Mesendoderm (in vitro differentiated cells): Measurements from ENCODE around the gene GNB1L.
A peak's percentile ranks its signal among the peaks of the same experiment; 100 is the strongest.

Experiments
- DNase-seq: peaks from one replicate; pipeline ENCODE4 v3.0.0; 2013
- H2AK5ac ChIP-seq: 2 replicates; pipeline ENCODE4 v1.6.1; 2013; ENCODE audit warnings: low read length, inconsistent platforms
- H2BK120ac ChIP-seq: 2 replicates; pipeline ENCODE4 v1.6.1; 2013; ENCODE audit warnings: low read depth, mild to moderate bottlenecking, low read length, moderate library complexity, mixed read lengths
- H2BK15ac ChIP-seq: replicated peaks from 2 replicates; pipeline ENCODE4 v1.6.1; 2013; ENCODE audit warnings: low read depth, mild to moderate bottlenecking, moderate library complexity
- H2BK5ac ChIP-seq: 2 replicates; pipeline ENCODE4 v1.6.1; 2013; ENCODE audit warnings: low read length, inconsistent platforms
- H3K18ac ChIP-seq: 2 replicates; pipeline ENCODE4 v1.6.1; 2013; ENCODE audit warnings: mild to moderate bottlenecking, low read length, mixed read lengths
- H3K23ac ChIP-seq: one replicate; pipeline ENCODE4 v1.6.1; 2013; ENCODE audit warnings: low read length
- H3K27ac ChIP-seq: 2 replicates; pipeline ENCODE4 v1.5.1; 2013; ENCODE audit warnings: low read depth, mild to moderate bottlenecking, inconsistent platforms, low read length, moderate library complexity
- H3K27me3 ChIP-seq: 2 replicates; pipeline ENCODE4 v1.6.1; 2013; ENCODE audit warnings: low read length, control low read depth, mild to moderate bottlenecking, inconsistent platforms; ENCODE audit not compliant: insufficient read depth, poor library complexity
- H3K36me3 ChIP-seq: 2 replicates; pipeline ENCODE4 v1.6.1; 2013; ENCODE audit warnings: low read length, inconsistent platforms; ENCODE audit not compliant: control insufficient read depth, insufficient read depth
- H3K4ac ChIP-seq: one replicate; pipeline ENCODE4 v1.6.1; 2013; ENCODE audit warnings: low read depth, mild to moderate bottlenecking, low read length, moderate library complexity
- H3K4me1 ChIP-seq: 2 replicates; pipeline ENCODE4 v1.6.1; 2013; ENCODE audit warnings: low read depth, low read length, inconsistent platforms; ENCODE audit not compliant: control insufficient read depth
- H3K4me2 ChIP-seq: 2 replicates; pipeline ENCODE4 v1.6.1; 2013; ENCODE audit warnings: low read length
- H3K4me3 ChIP-seq: 2 replicates; pipeline ENCODE4 v1.5.1; 2013; ENCODE audit warnings: mild to moderate bottlenecking, low read length
- H3K56ac ChIP-seq: one replicate; pipeline ENCODE4 v1.6.1; 2013; ENCODE audit warnings: low read length
- H3K79me1 ChIP-seq: 2 replicates; pipeline ENCODE4 v1.6.1; 2013; ENCODE audit warnings: low read length, inconsistent platforms
- H3K79me2 ChIP-seq: 2 replicates; pipeline ENCODE4 v1.6.1; 2013; ENCODE audit warnings: mild to moderate bottlenecking, low read length; ENCODE audit not compliant: control insufficient read depth, insufficient read depth
- H3K9ac ChIP-seq: 2 replicates; pipeline ENCODE4 v1.6.1; 2013; ENCODE audit warnings: low read length, inconsistent platforms
- H4K5ac ChIP-seq: one replicate; pipeline ENCODE4 v1.6.1; 2013; ENCODE audit warnings: low read length
- H4K8ac ChIP-seq: one replicate; pipeline ENCODE4 v1.6.1; 2013; ENCODE audit warnings: low read depth, mild to moderate bottlenecking, control low read depth, low read length, moderate library complexity
- WGBS: extraction: QIAGEN DNeasy Blood & Tissue Kit; methylation state at CpG from one replicate; pipeline ENCODE4 v1.1.7; 2013; ENCODE audit warnings: low lambda C conversion rate, missing lambda C conversion rate; ENCODE audit not compliant: insufficient coverage; ENCODE audit errors: extremely low coverage; 5-methylcytosine and 5-hydroxymethylcytosine counted together

Gene GNB1L

GRCh38 chr22:19734837-19735382, 119.8 kb downstream of the GNB1L start:
- Histone ChIP-seq H3K4ac (no peak overlapping the region), H3K4me3 (no peak overlapping the region), H3K79me2 (no peaks in the 10 kb centered on the region), H3K56ac (no peak overlapping the region), H2BK120ac (no peak overlapping the region), H2BK5ac (no peak overlapping the region), H4K5ac (no peak overlapping the region), H3K23ac (no peak overlapping the region), H3K9ac (no peak overlapping the region), H3K4me1 (no peaks in the 10 kb centered on the region), H3K27me3 (no peaks in the 10 kb centered on the region), H3K27ac (no peak overlapping the region), H2BK15ac (no peak overlapping the region), H2AK5ac (no peak overlapping the region), H4K8ac (no peak overlapping the region), H3K4me2 (no peak overlapping the region), H3K79me1 (no peaks in the 10 kb centered on the region), H3K18ac (no peak overlapping the region), H3K36me3 (no peaks in the 10 kb centered on the region)
- WGBS, result no CpG with 5 or more reads among the region's 5 CpGs
- no peak for DNase-seq

GRCh38 chr22:19734163-19734562, 120.5 kb downstream of the GNB1L start:
- Histone ChIP-seq H2BK15ac (no peak overlapping the region), H3K4me2 (no peak overlapping the region), H3K79me1 (no peaks in the 10 kb centered on the region), H3K79me2 (no peaks in the 10 kb centered on the region), H3K56ac (no peak overlapping the region), H3K27me3 (no peaks in the 10 kb centered on the region), H3K27ac (no peak overlapping the region), H2BK5ac (no peak overlapping the region), H4K8ac (no peak overlapping the region), H2AK5ac (no peak overlapping the region), H3K4ac (no peak overlapping the region), H3K18ac (no peak overlapping the region), H3K36me3 (no peaks in the 10 kb centered on the region), H3K9ac (no peak overlapping the region), H3K23ac (no peak overlapping the region), H2BK120ac (no peak overlapping the region), H3K4me1 (no peaks in the 10 kb centered on the region), H4K5ac (no peak overlapping the region), H3K4me3 (no peak overlapping the region)
- WGBS, result no CpG with 5 or more reads among the region's 7 CpGs
- DNase-seq, result no peak

- no peak overlapping the region for H3K18ac ChIP-seq
- no peak overlapping the region for H4K5ac ChIP-seq
- H3K4me2 ChIP-seq, result no peak overlapping the region
- no peak overlapping the region for H3K9ac ChIP-seq
- WGBS, result no CpG with 5 or more reads among the region's 5 CpGs
- H2AK5ac ChIP-seq, result no peak overlapping the region
- H3K27me3 ChIP-seq, result no peaks in the 10 kb centered on the region
- no peak overlapping the region for H4K8ac ChIP-seq
- no peak overlapping the region for H2BK15ac ChIP-seq
- H2BK120ac ChIP-seq, result no peak overlapping the region
- no peaks in the 10 kb centered on the region for H3K79me1 ChIP-seq
- H2BK5ac ChIP-seq, result no peak overlapping the region
- no peaks in the 10 kb centered on the region for H3K36me3 ChIP-seq
- DNase-seq, result no peak
- H3K23ac ChIP-seq, result peak overlapping the region; percentile 24
- H3K79me2 ChIP-seq, result no peaks in the 10 kb centered on the region
- no peaks in the 10 kb centered on the region for H3K4me1 ChIP-seq
- H3K4me3 ChIP-seq, result no peak overlapping the region
- no peak overlapping the region for H3K27ac ChIP-seq
- H3K56ac ChIP-seq, result no peak overlapping the region
- H3K4ac ChIP-seq, result no peak overlapping the region
These were observed 120.9 kb downstream of the GNB1L start for GRCh38 chr22:19733755-19734154.
